ENCODE measurements around the gene SH3RF3.

The SH3RF3 gene

DNA sequence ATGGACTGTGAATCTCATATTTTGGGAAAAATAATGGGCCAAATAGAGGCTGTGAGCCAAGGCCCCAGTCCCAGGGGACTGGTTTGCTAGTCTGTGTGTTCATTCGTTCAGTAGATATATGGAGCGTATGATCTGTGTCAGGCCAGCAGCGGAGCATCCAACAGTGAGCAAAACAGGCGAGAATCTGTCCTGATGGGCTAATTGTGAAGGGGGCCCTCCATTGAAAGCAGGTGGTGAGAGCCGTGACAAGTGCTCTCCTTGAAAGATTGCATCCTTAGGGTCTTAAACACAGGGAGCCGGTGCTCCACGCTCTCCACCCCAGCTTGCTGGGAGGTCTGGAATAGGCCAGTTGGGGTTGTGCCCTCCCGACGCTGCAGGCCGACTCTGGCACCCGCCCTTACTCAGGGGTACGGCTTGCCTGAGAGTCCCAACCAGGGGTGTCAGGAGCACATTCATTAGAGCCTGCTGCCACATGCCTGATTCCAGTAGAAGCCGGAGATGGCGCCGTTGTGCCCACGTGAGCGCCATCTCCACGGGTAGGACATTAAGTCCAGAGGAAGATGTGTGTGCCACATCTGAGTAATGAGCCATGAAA lies 213.3 kb downstream of the SH3RF3 start:
- DNase-seq, result no peak

- DNase-seq, result no peak
Observed at GRCh38 chr2:109342930-109343329, 213.9 kb downstream of the SH3RF3 start.

GRCh38 chr2:109343460-109343859 lies 214.5 kb downstream of the SH3RF3 start:
- DNase-seq, result no peak

GRCh38 chr2:109344270-109344805 lies 215.3 kb downstream of the SH3RF3 start:
- DNase-seq, result no peak

GRCh38 chr2:109345091-109345490 lies 216.1 kb downstream of the SH3RF3 start:
- no peak for DNase-seq

DNA sequence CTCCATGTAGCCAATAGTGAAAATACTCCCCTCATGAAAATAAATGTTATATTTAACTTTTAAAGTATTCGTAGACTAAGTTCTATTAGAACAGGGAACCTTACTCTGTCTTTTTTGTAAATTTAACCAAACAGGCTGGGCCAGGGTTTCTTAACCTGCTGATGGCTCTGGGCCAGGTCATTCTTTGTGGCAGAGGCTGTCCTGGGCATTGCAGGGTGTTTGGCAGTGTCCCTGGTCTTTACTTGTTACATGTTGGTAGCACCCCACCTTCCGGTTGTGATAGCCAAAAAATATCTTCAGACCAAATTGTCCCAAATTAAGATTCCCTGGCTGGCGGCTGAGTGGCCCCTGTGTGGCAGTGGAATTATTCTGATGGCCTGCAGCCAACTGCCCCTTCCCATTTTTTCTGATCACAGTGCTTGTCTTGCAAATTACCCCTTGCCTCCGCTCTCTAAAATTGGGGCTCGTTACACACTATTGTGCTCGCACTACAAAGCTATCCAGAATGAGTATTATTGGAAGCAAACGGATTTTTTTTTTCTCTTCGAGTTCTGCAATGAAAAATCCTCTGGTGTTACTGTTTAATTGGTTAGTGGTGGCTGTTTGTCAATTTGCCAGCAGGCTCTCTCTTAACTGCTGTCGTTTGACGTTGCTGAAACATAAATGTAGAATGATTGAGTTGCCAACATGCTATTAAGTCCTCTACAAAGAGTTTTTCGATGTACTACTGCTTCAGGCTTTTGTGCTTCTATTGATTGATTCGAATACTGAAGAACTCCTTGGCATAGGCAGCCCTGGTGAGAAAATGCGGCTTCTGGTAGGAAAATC lies 216.9 kb downstream of the SH3RF3 start:
- DNase-seq, result no peak

DNA sequence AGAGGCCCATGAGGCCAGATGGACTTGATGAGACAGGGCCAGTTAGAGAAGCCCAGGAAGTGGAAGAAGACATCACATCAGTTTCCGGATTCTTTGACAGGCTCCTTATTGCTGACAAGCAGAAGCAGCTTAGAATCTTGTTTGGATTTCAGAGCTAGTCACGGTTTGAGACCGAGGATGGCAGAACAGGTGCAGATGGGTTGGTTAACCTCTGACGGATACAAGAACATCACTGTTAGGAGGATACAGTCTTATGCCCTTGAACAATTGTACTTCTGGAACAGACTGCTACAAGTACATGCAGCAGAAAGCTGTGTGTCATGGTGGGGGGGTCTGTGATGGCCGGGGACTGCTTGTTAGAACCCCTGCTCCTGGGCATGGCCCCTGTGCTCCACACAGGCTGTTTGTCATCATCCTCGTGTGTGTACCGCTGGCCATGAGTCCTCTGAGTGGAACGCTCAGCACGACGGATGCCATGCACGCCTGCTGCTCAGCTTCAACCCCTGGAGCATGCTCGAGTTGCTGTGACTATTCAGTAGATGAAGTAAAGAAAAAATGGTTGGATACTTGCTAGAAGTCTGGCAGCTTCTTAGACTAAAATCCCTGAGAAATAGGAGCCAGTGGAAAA lies 217.7 kb downstream of the SH3RF3 start:
- DNase-seq, result no peak

GRCh38 chr2:109347626-109348025 lies 218.6 kb downstream of the SH3RF3 start:
- DNase-seq, result no peak

DNA sequence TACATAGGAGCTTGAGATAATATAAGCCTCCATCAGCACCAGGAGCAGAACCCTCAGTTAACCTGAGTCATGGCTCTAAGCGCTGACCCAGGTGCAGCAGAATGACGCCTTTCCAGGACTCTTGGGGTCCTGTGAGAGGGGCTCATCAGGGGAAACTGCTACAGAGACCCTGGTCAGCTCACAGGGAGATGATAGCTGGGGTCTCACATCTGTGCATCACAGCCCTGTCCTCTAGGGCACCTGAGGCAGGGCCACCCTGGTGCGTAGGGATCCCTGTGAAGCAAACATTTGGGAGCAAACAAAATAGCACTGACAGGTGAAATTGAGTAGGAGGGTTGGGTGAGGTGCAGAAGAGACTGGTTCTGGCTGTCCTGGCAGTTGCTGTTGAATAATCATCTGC lies 219.2 kb downstream of the SH3RF3 start:
- no peak for DNase-seq

GRCh38 chr2:109348671-109349502 lies 219.9 kb downstream of the SH3RF3 start:
- DNase-seq, result no peak

- no peak for DNase-seq
Observed at GRCh38 chr2:109349503-109350465, 220.8 kb downstream of the SH3RF3 start.

DNA sequence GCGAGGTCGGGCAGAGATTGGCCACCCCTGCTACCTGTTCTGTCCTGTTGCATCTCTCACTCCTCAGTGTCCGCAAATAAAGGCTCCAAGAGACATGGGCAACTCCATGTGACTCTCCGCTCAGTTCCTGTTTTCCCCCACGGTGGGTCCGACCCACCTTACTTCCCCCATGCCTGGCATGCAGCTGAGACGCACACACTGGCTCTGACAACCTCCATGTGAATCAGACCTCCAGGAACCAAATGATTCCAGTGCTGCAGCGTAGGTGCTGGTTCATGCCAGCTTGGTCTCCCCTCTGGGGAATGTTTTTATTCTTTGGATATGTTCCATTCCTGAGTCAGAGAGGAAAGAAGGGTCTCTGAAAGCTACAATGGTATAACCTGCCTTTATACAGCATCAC lies 221.5 kb downstream of the SH3RF3 start:
- DNase-seq, result no peak

DNA sequence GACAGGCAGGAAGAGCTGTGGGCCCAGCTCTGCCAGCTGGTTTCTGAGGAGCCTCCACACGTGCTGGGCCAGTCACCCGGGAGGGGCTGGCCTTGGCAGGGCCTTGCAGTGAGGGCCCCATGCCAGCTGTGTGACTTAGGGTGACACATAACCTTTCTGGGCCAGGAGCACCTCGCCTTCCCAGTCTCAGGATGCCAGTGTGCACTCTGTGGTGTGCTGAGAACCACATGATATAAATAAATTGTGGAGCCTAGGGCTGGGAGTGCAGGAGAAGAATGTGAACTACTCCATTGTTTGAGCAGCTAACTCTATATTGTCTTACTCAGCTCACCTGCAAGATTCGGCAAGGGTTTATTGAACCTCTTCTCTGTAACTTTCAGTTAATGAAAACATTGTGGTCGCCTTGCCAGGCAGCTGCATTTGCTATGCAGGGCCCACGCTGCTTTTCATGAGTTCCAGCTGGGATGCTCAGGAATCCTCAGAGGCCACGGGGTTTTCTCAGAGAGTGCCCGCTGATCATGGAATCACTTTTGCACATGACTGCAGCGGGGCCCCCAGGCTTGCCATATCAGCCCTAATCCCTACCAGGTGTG lies 222.3 kb downstream of the SH3RF3 start:
- DNase-seq, result no peak

DNA sequence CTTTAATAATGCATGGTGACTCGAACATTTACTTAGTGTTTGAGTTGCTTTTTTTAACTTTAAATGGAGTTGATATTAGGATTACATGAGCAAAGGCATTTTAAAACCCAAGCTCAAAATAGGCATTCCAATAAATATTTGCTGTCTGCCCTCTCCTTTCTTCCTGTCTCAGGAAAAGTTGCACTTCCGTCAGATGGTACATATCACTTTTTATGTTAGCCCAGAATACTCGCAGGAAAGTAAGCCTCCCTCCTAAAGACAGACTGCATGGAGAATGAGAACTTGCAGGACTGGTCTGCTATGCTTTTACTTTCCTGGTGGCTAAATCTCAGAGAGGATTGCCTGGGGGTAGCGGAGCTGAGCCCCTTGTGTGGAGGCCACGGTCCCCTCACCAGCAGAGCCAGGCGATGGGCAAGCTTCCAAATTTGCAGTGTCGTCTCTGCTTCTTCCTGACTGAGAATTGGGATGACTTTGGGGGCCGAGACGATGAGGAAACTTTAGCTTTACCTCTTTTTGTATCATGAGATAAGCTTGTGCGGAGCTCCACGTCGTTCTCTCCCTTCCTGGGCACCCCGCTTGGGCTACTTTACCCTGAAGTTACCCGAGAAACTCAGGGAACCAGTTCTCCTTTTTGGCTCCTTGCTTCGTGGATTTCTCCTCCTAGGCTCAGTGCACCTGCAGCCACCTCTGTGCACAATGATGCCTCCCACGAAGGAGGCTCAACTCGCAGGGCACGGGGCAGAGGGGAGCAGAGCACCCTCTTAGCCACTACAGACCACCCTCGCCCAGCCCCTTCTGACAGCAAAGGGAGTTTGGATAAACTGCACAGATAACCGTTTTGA lies 223.3 kb downstream of the SH3RF3 start:
- no peak for DNase-seq

DNA sequence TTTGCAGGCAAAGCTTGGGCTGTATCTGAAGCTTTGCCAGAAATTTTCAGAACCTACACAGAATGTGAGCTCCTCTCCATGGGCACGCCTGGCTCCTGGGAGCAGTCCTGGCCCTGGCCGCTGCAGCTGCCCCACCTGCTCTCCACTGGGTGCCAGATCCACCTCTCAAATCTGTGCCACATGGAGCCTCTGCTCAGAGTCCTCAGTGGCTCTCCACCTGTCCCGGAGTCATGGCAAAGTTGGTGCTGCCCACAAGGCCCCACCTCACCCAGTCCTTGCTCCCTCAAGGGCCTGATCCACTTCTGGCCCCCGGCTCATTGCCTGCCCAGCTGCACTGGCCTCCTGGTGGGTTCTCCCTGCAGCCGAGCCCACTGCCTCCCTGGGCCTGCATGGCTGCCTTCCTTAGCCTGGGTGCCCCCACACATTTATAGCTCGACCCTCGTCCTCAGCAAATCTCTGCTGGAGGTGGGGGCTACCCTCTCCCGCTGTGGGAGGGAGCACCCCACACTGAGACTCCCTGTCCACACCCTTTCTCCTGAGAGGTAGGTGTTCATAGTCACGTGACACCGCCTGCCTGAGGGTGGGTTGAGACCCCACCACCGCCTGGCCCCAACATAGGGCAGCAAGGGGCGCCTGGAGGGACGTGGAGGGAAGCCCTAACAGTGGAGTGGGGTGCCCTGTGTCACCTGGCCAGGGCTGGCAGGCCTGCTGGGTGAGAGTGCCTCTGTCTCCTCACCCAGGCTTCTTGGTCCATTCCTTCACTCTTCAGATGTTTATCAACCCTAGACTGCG lies 224.1 kb downstream of the SH3RF3 start:
- DNase-seq, result no peak

- no peak for DNase-seq
Observed at GRCh38 chr2:109353806-109354745, 225.1 kb downstream of the SH3RF3 start.

DNA sequence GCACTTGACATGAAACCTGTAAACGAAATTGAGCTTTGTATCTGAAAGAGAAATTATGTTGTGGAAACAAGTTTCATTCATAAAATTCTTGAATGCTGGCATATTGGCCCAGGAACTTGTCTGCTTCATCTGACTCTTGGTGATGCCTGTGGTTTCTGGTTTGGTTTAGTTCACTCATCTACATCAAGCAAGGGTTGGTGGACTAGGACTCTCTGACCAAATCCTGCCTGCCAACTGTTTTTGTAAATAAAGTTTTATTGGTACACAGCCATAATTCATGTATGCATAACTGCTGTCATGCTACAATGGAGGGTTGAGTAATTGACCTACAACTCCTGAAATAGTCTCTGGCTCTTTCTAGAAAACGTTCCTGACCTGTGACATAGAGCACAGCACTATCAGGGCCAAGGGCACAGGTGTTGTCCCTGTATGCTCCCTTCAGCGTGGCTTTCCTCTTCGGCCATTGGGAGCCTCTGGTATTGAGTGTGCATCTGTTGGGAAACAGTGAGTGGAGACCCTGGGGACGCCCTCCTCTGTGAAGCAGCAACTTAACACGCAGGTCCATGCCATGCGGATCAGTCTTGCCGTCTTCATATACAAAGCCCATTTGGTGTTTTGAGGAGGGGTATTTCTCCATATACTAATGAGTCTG lies 226.3 kb downstream of the SH3RF3 start:
- DNase-seq, result no peak

All from inflammatory macrophage (primary cell).